HG03558 (cell line): ENCODE results near the gene CABP4.

Source experiments
- ATAC-seq: cut with Tn5 transposase; IDR thresholded peaks from one replicate; pipeline ENCODE4 v1.9.1; 2021; ENCODE audit warnings: moderate number of reproducible peaks; ENCODE audit not compliant: unreplicated experiment; ENCODE audit errors: extremely low read depth

The CABP4 gene

GRCh38 chr11:67455054-67455453 lies at the start of gene CABP4:
Gene CABP4, plus strand, starts transcription at chr11:67455354. Its CDS starts 70 bp downstream, at chr11:67455424.
- no peak for ATAC-seq

GRCh38 chr11:67405688-67406339 lies 49.3 kb upstream of the CABP4 start:
- ATAC-seq = no peak

- ATAC-seq = no peak
Measured at GRCh38 chr11:67406420-67406968, 48.7 kb upstream of the CABP4 start.

- no peak for ATAC-seq
Measured at GRCh38 chr11:67406969-67407687, 48.0 kb upstream of the CABP4 start.

GRCh38 chr11:67407688-67408163 lies 47.4 kb upstream of the CABP4 start:
- ATAC-seq = no peak

GRCh38 chr11:67408437-67409200 lies 46.5 kb upstream of the CABP4 start:
- no peak for ATAC-seq

- no peak for ATAC-seq
Measured at GRCh38 chr11:67409261-67409666, 45.9 kb upstream of the CABP4 start.

GRCh38 chr11:67409781-67410368 lies 45.3 kb upstream of the CABP4 start:
- ATAC-seq = no peak

- ATAC-seq = no peak
Measured at GRCh38 chr11:67410369-67410831, 44.8 kb upstream of the CABP4 start.

- ATAC-seq = no peak
Measured at GRCh38 chr11:67410984-67411784, 44.0 kb upstream of the CABP4 start.

GRCh38 chr11:67411785-67412152 lies 43.4 kb upstream of the CABP4 start:
- no peak for ATAC-seq

- no peak for ATAC-seq
Measured at GRCh38 chr11:67412495-67413179, 42.5 kb upstream of the CABP4 start.

- no peak for ATAC-seq
Measured at GRCh38 chr11:67413266-67413849, 41.8 kb upstream of the CABP4 start.

GRCh38 chr11:67415501-67416304 lies 39.5 kb upstream of the CABP4 start, which contains the start of gene CARNS1:
Gene CARNS1, plus strand, starts transcription at chr11:67415678. Its CDS starts 522 bp downstream, at chr11:67416200.
- no peak for ATAC-seq

- no peak for ATAC-seq
Measured at GRCh38 chr11:67416416-67417335, 38.5 kb upstream of the CABP4 start.

GRCh38 chr11:67417425-67417824 lies 37.7 kb upstream of the CABP4 start:
- ATAC-seq = no peak
